Kidney (tissue), 14 donors: ENCODE results near the gene ZBTB21. TPM values are rescaled to one million over a fixed set of nuclear protein-coding genes. Genes with fewer than 3 reads are reported as not detected.

Source experiments
- DNase-seq, 5 donors: peaks; one replicate each; pipeline ENCODE4 v3.0.0-alpha.2; 2013 to 2020
- FAIRE-seq: peaks from 2 replicates; lab custom pipeline; 2012; peaks lifted over from hg19 to GRCh38; lab: Jason Lieb, UNC
- H3K27ac ChIP-seq, 2 donors: one replicate each; pipeline ENCODE4 v1.7.0; 2013; ENCODE audit warnings: low read depth in 2 of 2, low read length in 2 of 2, inconsistent platforms in 1 of 2
- H3K27me3 ChIP-seq: one replicate; pipeline ENCODE4 v1.7.1; 2013; ENCODE audit warnings: low read length, inconsistent platforms; ENCODE audit not compliant: control insufficient read depth, insufficient read depth
- H3K36me3 ChIP-seq, 3 donors: one replicate each; pipeline versions ENCODE4 v1.7.0 to v1.7.1; 2013; ENCODE audit warnings: low read length in 3 of 3, control low read depth in 1 of 3, inconsistent platforms in 1 of 3; ENCODE audit not compliant: insufficient read depth in 3 of 3, control insufficient read depth in 2 of 3
- H3K4me1 ChIP-seq, 3 donors: one replicate each; pipeline versions ENCODE4 v1.7.0 to v1.7.1; 2013; ENCODE audit warnings: low read length in 3 of 3, inconsistent platforms in 1 of 3, low read depth in 1 of 3; ENCODE audit not compliant: control insufficient read depth in 2 of 3, insufficient read depth in 2 of 3
- H3K4me3 ChIP-seq, 3 donors: one replicate each; pipeline versions ENCODE4 v1.7.0 to v1.8.1; 2013; ENCODE audit warnings: low read length in 3 of 3, control low read depth in 1 of 3, inconsistent platforms in 1 of 3
- H3K9ac ChIP-seq, 3 donors: one replicate each; pipeline versions ENCODE4 v1.7.0 to v1.7.1; 2013; ENCODE audit warnings: low read length in 3 of 3, control low read depth in 1 of 3, inconsistent platforms in 1 of 3
- H3K9me3 ChIP-seq, 3 donors: one replicate each; pipeline versions ENCODE4 v1.7.0 to v1.7.1; 2013; ENCODE audit warnings: low read length in 3 of 3, control low read depth in 1 of 3, inconsistent platforms in 1 of 3; ENCODE audit not compliant: control insufficient read depth in 2 of 3, insufficient read depth in 1 of 3
- CTCF ChIP-seq: IDR thresholded peaks from 3 replicates; pipeline ENCODE4 v1.5.1; 2012; ENCODE audit warnings: mild to moderate bottlenecking, moderate library complexity, borderline replicate concordance; ENCODE audit not compliant: insufficient read depth; ENCODE audit errors: extremely low read depth
- intact Hi-C: fragments of 100-400 bp; cut with DNase I; formaldehyde crosslinking; loops from one replicate; pipeline ENCODE4 v1.11.1; 2022
- polyA plus RNA-seq: library from polyadenylated mRNA; stranded (reverse); fragments of 350-450 nt; fragmentation: Illumina TruSeq; extraction: RNeasy Lipid Tissue Mini Kit (QIAGEN cat#74804); gene quantifications from one replicate; pipeline ENCODE4 v1.2.3, GENCODE V29; 2014; ENCODE audit warnings: low read depth, low replicate concordance; ENCODE audit not compliant: insufficient read depth
- total RNA-seq: library from RNA; stranded (reverse); fragmentation: NEBNext Ultra II Directional; extraction: Animal tissue kit (Norgen Biotek cat#: 25700); gene quantifications from one replicate; pipeline ENCODE4 v1.2.1, GENCODE V29; 2021
- donor health status: control.
- donor health status: control.
- donor health status: control.
- donor health status: control.
- donor health status: control.
- donor health status: DM: yes; HTN: yes; CAD: no.
- donor health status: Normal renal cell carcinoma (clear cell type).

Gene ZBTB21
- total and polyA plus RNA-seq, 2 donors from 2014 or later, result 2.3 to 16.0 TPM

DNA sequence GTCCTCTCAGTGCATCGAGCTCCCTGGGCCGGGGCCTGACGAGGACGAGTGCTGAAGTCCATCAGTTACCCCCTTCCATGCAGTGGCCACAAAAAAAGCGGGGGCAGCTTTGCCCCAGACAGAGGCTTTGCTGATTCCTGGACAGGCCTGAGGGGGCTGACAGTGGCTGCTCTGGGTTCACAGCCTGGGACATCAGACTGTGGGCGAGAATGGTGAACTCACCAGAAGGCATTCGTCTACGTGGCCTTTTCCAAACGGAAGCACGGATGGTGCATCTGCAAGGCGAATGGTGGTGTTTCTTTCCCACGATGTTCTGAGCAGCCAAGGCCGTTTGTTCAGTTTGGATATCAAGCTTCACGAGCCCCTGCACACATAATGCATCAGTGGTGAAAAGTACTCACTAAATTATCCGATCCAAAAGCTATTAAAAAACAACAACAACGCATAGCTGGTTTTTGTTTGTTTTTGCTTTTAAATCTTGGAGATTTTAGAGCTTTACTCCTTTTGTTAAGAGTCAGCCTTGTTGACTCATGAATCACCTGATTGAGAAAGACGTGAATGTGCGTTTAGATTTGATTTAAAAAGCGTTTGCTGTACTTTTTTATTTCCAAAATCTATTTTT is 6.3 kb upstream of the ZBTB21 start:
- no peak for TF ChIP-seq CTCF
- no peak for DNase-seq
- intact Hi-C loops, result loop anchor here (10.0 kb wide), 1 partner anchor 88 kb away; no protein-coding TSS in a partner anchor
- Histone ChIP-seq H3K4me1 (no peaks in the 10 kb centered on the region), H3K27ac (no peak overlapping the region), H3K27me3 (no peaks in the 10 kb centered on the region), H3K9ac (no peak overlapping the region), H3K36me3 (no peaks in the 10 kb centered on the region), H3K9me3 (no peaks in the 10 kb centered on the region), H3K4me3 (no peak overlapping the region)
- FAIRE-seq, result peak; percentile 27

- H3K27ac ChIP-seq, result no peak overlapping the region
- peaks cover 0 to 1% (median under 1%) of the 10 kb centered on the region in 3 donors for H3K4me1 ChIP-seq
- no peaks in the 10 kb centered on the region for H3K9me3 ChIP-seq
- no peaks in the 10 kb centered on the region for H3K27me3 ChIP-seq
- TF ChIP-seq CTCF, result no peak
- FAIRE-seq (no peak), DNase-seq (no peak)
- no peak overlapping the region for H3K4me3 ChIP-seq
- no peak overlapping the region for H3K9ac ChIP-seq
- no peaks in the 10 kb centered on the region for H3K36me3 ChIP-seq
- intact Hi-C loops, result loop anchor here (10.0 kb wide), 1 partner anchor 91 kb away; no protein-coding TSS in a partner anchor
These were observed 3.8 kb upstream of the ZBTB21 start for GRCh38 chr21:42013931-42014330.

GRCh38 chr21:42013376-42013775 is 3.2 kb upstream of the ZBTB21 start:
- DNase-seq, result no peak
- FAIRE-seq, result no peak
- no peak for TF ChIP-seq CTCF

More at GRCh38 chr21:42013376-42013775, 3.2 kb upstream of the ZBTB21 start:
- H3K9ac ChIP-seq, result no peak overlapping the region
- no peaks in the 10 kb centered on the region for H3K36me3 ChIP-seq
- intact Hi-C loops, result loop anchor here (10.0 kb wide), 1 partner anchor 91 kb away; no protein-coding TSS in a partner anchor
- no peak overlapping the region for H3K27ac ChIP-seq
- no peak overlapping the region for H3K4me3 ChIP-seq
- H3K4me1 ChIP-seq, result peaks cover 0 to 5% (median 2%) of the 10 kb centered on the region in 3 donors
- H3K9me3 ChIP-seq, result no peaks in the 10 kb centered on the region
- no peaks in the 10 kb centered on the region for H3K27me3 ChIP-seq
